Sigmoid colon (tissue), 4 donors: Measurements from ENCODE around the gene ANGPTL2.

Source experiments
- CTCF ChIP-seq, 4 experiments: fragments of 450-650 bp in 3 of 4; fragments of 200-600 bp in 1 of 4; IDR thresholded peaks; one replicate each; pipeline ENCODE4 v1.5.1; 2016 to 2019; ENCODE audit warnings: antibody characterized with exemption in 4 of 4, mild to moderate bottlenecking in 3 of 4, moderate library complexity in 2 of 4
- POLR2AphosphoS5 ChIP-seq, 4 donors: sonication (generic); formaldehyde crosslinking; IDR thresholded peaks; one replicate each; pipeline ENCODE4 v1.6.1; 2017; ENCODE audit warnings: antibody characterized with exemption in 4 of 4

GRCh38 chr9:127058011-127058644, 64.3 kb downstream of the ANGPTL2 start:
- TF ChIP-seq CTCF (IDR thresholded peaks at IDR 0.05) = no peak
- no peak for TF ChIP-seq POLR2AphosphoS5 (IDR thresholded peaks at IDR 0.05)
